Suprapubic skin (tissue), 4 donors: ENCODE data around the gene WDR36. TPM values are rescaled to one million over a fixed set of nuclear protein-coding genes. Genes with fewer than 3 reads are reported as not detected.
"Not testable (repeated sequence)": the region's sequence is repeated elsewhere in the genome, so short reads cannot be mapped to it uniquely, and the experiment has no call there.

Experiments
- DNase-seq, 2 donors: peaks; one replicate each; pipeline ENCODE4 v3.0.0-alpha.2; 2019; ENCODE audit warnings: low spot score in 2 of 2
- H3K27ac ChIP-seq: fragments of 200-600 bp; sonication (generic); one replicate; pipeline ENCODE4 v1.5.1; 2019
- H3K27me3 ChIP-seq: fragments of 200-600 bp; sonication (generic); one replicate; pipeline ENCODE4 v1.5.1; 2019
- H3K36me3 ChIP-seq: fragments of 200-600 bp; sonication (generic); one replicate; pipeline ENCODE4 v1.5.1; 2019
- H3K4me1 ChIP-seq: fragments of 200-600 bp; sonication (generic); one replicate; pipeline ENCODE4 v1.5.1; 2019
- H3K4me3 ChIP-seq: fragments of 200-600 bp; sonication (generic); one replicate; pipeline ENCODE4 v1.5.1; 2019; ENCODE audit warnings: mild to moderate bottlenecking
- H3K9me3 ChIP-seq: fragments of 200-600 bp; sonication (generic); one replicate; pipeline ENCODE4 v1.5.1; 2019
- CTCF ChIP-seq, 2 donors: fragments of 200-600 bp in 1 of 2; fragments of 450-650 bp in 1 of 2; sonication (generic) in 1 of 2; IDR thresholded peaks; one replicate each; pipeline ENCODE4 v1.5.1; 2016 to 2019; ENCODE audit warnings: antibody characterized with exemption in 2 of 2, mild to moderate bottlenecking in 1 of 2, moderate library complexity in 1 of 2
- EP300 ChIP-seq: sonication (generic); formaldehyde crosslinking; IDR thresholded peaks from one replicate; pipeline ENCODE4 v1.6.1; 2017; ENCODE audit warnings: antibody characterized with exemption
- POLR2A ChIP-seq, 2 donors: fragments of 450-650 bp; IDR thresholded peaks; one replicate each; pipeline ENCODE4 v1.6.1; 2017; ENCODE audit warnings: antibody characterized with exemption in 2 of 2, mild to moderate bottlenecking in 2 of 2, moderate library complexity in 2 of 2
- POLR2AphosphoS5 ChIP-seq, 3 donors: sonication (generic); formaldehyde crosslinking; IDR thresholded peaks; one replicate each; pipeline ENCODE4 v1.6.1; 2017; ENCODE audit warnings: antibody characterized with exemption in 3 of 3
- WGBS: methylation state at CpG from one replicate; pipeline ENCODE4 v1.1.5; 2018; 5-methylcytosine and 5-hydroxymethylcytosine counted together
- total RNA-seq, 4 donors: library from RNA; depleted of rRNA; stranded (reverse); fragments of >200 nt; gene quantifications; one replicate each; pipeline ENCODE4 v1.1.0, GENCODE V29; 2016

Gene WDR36
- total RNA-seq, 4 donors from 2014 or later = 20.0 to 32.2 (median 26.2) TPM

GRCh38 chr5:111134864-111135263 lies 42.7 kb downstream of the WDR36 start:
- Histone ChIP-seq H3K27ac (no peak overlapping the region), H3K4me3 (no peak overlapping the region), H3K9me3 (no peaks in the 10 kb centered on the region), H3K4me1 (no peaks in the 10 kb centered on the region), H3K36me3 (no peaks in the 10 kb centered on the region), H3K27me3 (no peaks in the 10 kb centered on the region)
- TF ChIP-seq EP300 (no peak), CTCF (IDR thresholded peaks at IDR 0.05) (no peak)
- DNase-seq = no peak
- 77% methylated on average over 2 of the region's 2 CpGs for WGBS

GRCh38 chr5:111135363-111135762 lies 43.2 kb downstream of the WDR36 start:
- H3K27me3 ChIP-seq = no peaks in the 10 kb centered on the region
- no peak overlapping the region for H3K4me3 ChIP-seq
- no peak overlapping the region for H3K27ac ChIP-seq
- H3K4me1 ChIP-seq = no peaks in the 10 kb centered on the region
- DNase-seq = no peak
- 89% methylated on average over 1 of the region's 1 CpG for WGBS
- H3K9me3 ChIP-seq = no peaks in the 10 kb centered on the region
- H3K36me3 ChIP-seq = no peaks in the 10 kb centered on the region
- no peak for TF ChIP-seq POLR2AphosphoS5 (IDR thresholded peaks at IDR 0.05)
- TF ChIP-seq EP300 = no peak
- no peak for TF ChIP-seq CTCF (IDR thresholded peaks at IDR 0.05)
- TF ChIP-seq POLR2A (IDR thresholded peaks at IDR 0.05) = no peak

GRCh38 chr5:111135946-111136345 lies 43.8 kb downstream of the WDR36 start:
- TF ChIP-seq EP300 (no peak), POLR2A (IDR thresholded peaks at IDR 0.05) (no peak), CTCF (IDR thresholded peaks at IDR 0.05) (no peak), POLR2AphosphoS5 (IDR thresholded peaks at IDR 0.05) (no peak)
- Histone ChIP-seq H3K36me3 (no peaks in the 10 kb centered on the region), H3K27ac (no peak overlapping the region), H3K4me3 (no peak overlapping the region), H3K27me3 (no peaks in the 10 kb centered on the region), H3K9me3 (no peaks in the 10 kb centered on the region), H3K4me1 (no peaks in the 10 kb centered on the region)
- DNase-seq = no peak
- WGBS = 67% methylated on average over 5 of the region's 5 CpGs

- no peaks in the 10 kb centered on the region for H3K9me3 ChIP-seq
- H3K27me3 ChIP-seq = no peaks in the 10 kb centered on the region
- H3K4me1 ChIP-seq = no peaks in the 10 kb centered on the region
- H3K36me3 ChIP-seq = no peaks in the 10 kb centered on the region
- H3K4me3 ChIP-seq = no peak overlapping the region
- 41% methylated on average over 2 of the region's 2 CpGs for WGBS
- no peak for DNase-seq
- no peak overlapping the region for H3K27ac ChIP-seq
- no peak for TF ChIP-seq CTCF (IDR thresholded peaks at IDR 0.05)
Observed at GRCh38 chr5:111138096-111138495, 45.9 kb downstream of the WDR36 start.

GRCh38 chr5:111141471-111141870 lies 49.3 kb downstream of the WDR36 start:
- H3K36me3 ChIP-seq, H3K9me3 ChIP-seq, H3K27me3 ChIP-seq, H3K27ac ChIP-seq, DNase-seq, H3K4me1 ChIP-seq, H3K4me3 ChIP-seq: not testable (repeated sequence)
- WGBS = 85% methylated on average over 1 of the region's 1 CpG

GRCh38 chr5:111142932-111143331 lies 50.8 kb downstream of the WDR36 start:
- 88% methylated on average over 4 of the region's 4 CpGs for whole genome bisulfite sequencing
- no peak for DNase-seq
- Histone ChIP-seq H3K4me1 (peaks cover 8% of the 10 kb centered on the region), H3K27me3 (no peaks in the 10 kb centered on the region), H3K4me3 (no peak overlapping the region), H3K9me3 (no peaks in the 10 kb centered on the region), H3K27ac (no peak overlapping the region), H3K36me3 (no peaks in the 10 kb centered on the region)
- TF ChIP-seq EP300 = no peak
- TF ChIP-seq POLR2A (IDR thresholded peaks at IDR 0.05) = no peak
- TF ChIP-seq CTCF (IDR thresholded peaks at IDR 0.05) = no peak
- no peak for TF ChIP-seq POLR2AphosphoS5 (IDR thresholded peaks at IDR 0.05)
